ENCODE measurements around the gene SPRED1. TPM values are rescaled to one million over a fixed set of nuclear protein-coding genes. Genes with fewer than 3 reads are reported as not detected.

Gene SPRED1
- total RNA-seq, 1 donor from 2014 or later = 9.4 TPM

GRCh38 chr15:38354315-38354929 lies 101.8 kb downstream of the SPRED1 start:
- Histone ChIP-seq H3K27me3 (no peaks in the 10 kb centered on the region), H3K4me1 (no peaks in the 10 kb centered on the region), H3K36me3 (peaks cover 3 to 20% of the 10 kb centered on the region in 2 donors), H3K4me3 (no peak overlapping the region), H3K27ac (no peak overlapping the region), H3K9me3 (no peaks in the 10 kb centered on the region)
- peak; percentile 58 to 70 (median 58) for TF ChIP-seq CTCF (IDR thresholded peaks at IDR 0.05)
- peak in 1 of 2 donors; percentile 72 for DNase-seq (ENCODE audit: low spot score in 2 of 2)
- intact Hi-C loops (cut with DNase I) = loop anchor here (5.0 kb wide), 2 partner anchors 102 to 372 kb away; partner anchors contain the start of gene SPRED1

- intact Hi-C loops (cut with DNase I) = no loop called here
- Histone ChIP-seq H3K4me3 (no peak overlapping the region), H3K9me3 (no peaks in the 10 kb centered on the region), H3K4me1 (no peaks in the 10 kb centered on the region), H3K36me3 (no peaks in the 10 kb centered on the region), H3K27me3 (no peaks in the 10 kb centered on the region), H3K27ac (no peak overlapping the region)
- no peak for TF ChIP-seq CTCF (IDR thresholded peaks at IDR 0.05)
- no peak for DNase-seq (ENCODE audit: low spot score in 2 of 2)
These were observed 109.7 kb downstream of the SPRED1 start for GRCh38 chr15:38362355-38362754.

GRCh38 chr15:38367476-38367875 lies 114.8 kb downstream of the SPRED1 start:
- TF ChIP-seq CTCF (IDR thresholded peaks at IDR 0.05) = no peak
- Histone ChIP-seq H3K27me3 (no peaks in the 10 kb centered on the region), H3K4me1 (no peaks in the 10 kb centered on the region), H3K9me3 (no peaks in the 10 kb centered on the region), H3K36me3 (no peaks in the 10 kb centered on the region), H3K4me3 (no peak overlapping the region), H3K27ac (no peak overlapping the region)
- DNase-seq (ENCODE audit: low spot score in 2 of 2) = no peak
- intact Hi-C loops (cut with DNase I) = no loop called here

GRCh38 chr15:38369936-38370478 lies 117.4 kb downstream of the SPRED1 start:
- Histone ChIP-seq H3K4me3 (no peak overlapping the region), H3K27me3 (no peaks in the 10 kb centered on the region), H3K4me1 (no peaks in the 10 kb centered on the region), H3K36me3 (no peaks in the 10 kb centered on the region), H3K9me3 (no peaks in the 10 kb centered on the region), H3K27ac (no peak overlapping the region)
- no peak for TF ChIP-seq CTCF (IDR thresholded peaks at IDR 0.05)
- no peak for DNase-seq (ENCODE audit: low spot score in 2 of 2)
- intact Hi-C loops (cut with DNase I) = no loop called here

- H3K27me3 ChIP-seq = no peaks in the 10 kb centered on the region
- H3K36me3 ChIP-seq = no peaks in the 10 kb centered on the region
- H3K4me1 ChIP-seq = no peaks in the 10 kb centered on the region
- no peaks in the 10 kb centered on the region for H3K9me3 ChIP-seq
- no peak for DNase-seq (ENCODE audit: low spot score in 2 of 2)
- H3K4me3 ChIP-seq = no peak overlapping the region
- intact Hi-C loops (cut with DNase I) = no loop called here
- TF ChIP-seq CTCF (IDR thresholded peaks at IDR 0.05) = no peak
- no peak overlapping the region for H3K27ac ChIP-seq
These were observed 120.4 kb downstream of the SPRED1 start for GRCh38 chr15:38373016-38373415.
